Measurements from ENCODE around the gene NOL11.
"Not testable (repeated sequence)": the region's sequence is repeated elsewhere in the genome, so short reads cannot be mapped to it uniquely, and the experiment has no call there.

Gene NOL11

GRCh38 chr17:67711916-67712315 is 5.8 kb upstream of the NOL11 start:
- DNase-seq: no peak

- DNase-seq: no peak
Observed at GRCh38 chr17:67712375-67712774, 5.4 kb upstream of the NOL11 start.

GRCh38 chr17:67713169-67713568 is 4.6 kb upstream of the NOL11 start:
- DNase-seq: no peak

GRCh38 chr17:67716405-67716798 is 1.3 kb upstream of the NOL11 start:
- DNase-seq: no peak

GRCh38 chr17:67717192-67717623 is 528 bp upstream of the NOL11 start:
- DNase-seq: no peak

- peak in 1 of 2 donors; percentile 40 for DNase-seq
Observed at GRCh38 chr17:67718325-67718941, 697 bp downstream of the NOL11 start.

- DNase-seq: no peak
Observed at GRCh38 chr17:67725373-67725791, 7.6 kb downstream of the NOL11 start.

GRCh38 chr17:67725807-67726206 is 8.1 kb downstream of the NOL11 start:
- DNase-seq: no peak

- DNase-seq: not testable (repeated sequence)
Observed at GRCh38 chr17:67727152-67728039, 9.7 kb downstream of the NOL11 start.

- DNase-seq: no peak
Observed at GRCh38 chr17:67729903-67730302, 12.2 kb downstream of the NOL11 start.

- no peak for DNase-seq
Observed at GRCh38 chr17:67730731-67731130, 13.0 kb downstream of the NOL11 start.

GRCh38 chr17:67733449-67733848 is 15.7 kb downstream of the NOL11 start:
- DNase-seq: no peak

- DNase-seq: no peak
Observed at GRCh38 chr17:67737145-67737544, 19.4 kb downstream of the NOL11 start.

GRCh38 chr17:67742025-67742424 is 24.3 kb downstream of the NOL11 start:
- DNase-seq: no peak

- DNase-seq: no peak
Observed at GRCh38 chr17:67746704-67747571, 29.2 kb downstream of the NOL11 start.

GRCh38 chr17:67747681-67748235 is 30.0 kb downstream of the NOL11 start:
- no peak for DNase-seq

- no peak for DNase-seq
Observed at GRCh38 chr17:67750067-67750466, 32.3 kb downstream of the NOL11 start.

- no peak for DNase-seq
Observed at GRCh38 chr17:67751101-67752074, 33.7 kb downstream of the NOL11 start.

- not testable (repeated sequence) for DNase-seq
Observed at GRCh38 chr17:67752160-67752559, 34.4 kb downstream of the NOL11 start.

GRCh38 chr17:67753026-67753425 is 35.3 kb downstream of the NOL11 start:
- no peak for DNase-seq

- DNase-seq: no peak
Observed at GRCh38 chr17:67754001-67754400, 36.3 kb downstream of the NOL11 start.

- DNase-seq: not testable (repeated sequence)
Observed at GRCh38 chr17:67754686-67755085, 37.0 kb downstream of the NOL11 start.
